HCT116 (cell line): ENCODE results near the gene SPEN. TPM values are rescaled to one million over a fixed set of nuclear protein-coding genes. Genes with fewer than 3 reads are reported as not detected.

ENCODE experiments used
- ATAC-seq: fragments of 200-7000 bp; cut with Tn5 transposase; 2 replicates; pipeline ENCODE4 v1.9.1; 2020; ENCODE audit warnings: mild to moderate bottlenecking, moderate library complexity
- BruUV-seq: library from RNA; stranded (reverse); fragments of 400-500 nt; replicated peaks from 2 replicates; lab custom pipeline; 2021; lab: Mats Ljungman, UMichigan
- CTCF ChIA-PET: fragments of 300-600 bp; sonication (Branson Sonifier 250); formaldehyde crosslinking; loops from one replicate; lab custom pipeline; 2021; ENCODE audit warnings: antibody characterized with exemption; lab: Charles Lee
- POLR2A ChIA-PET: fragments of 300-600, 350-600 bp; sonication (Branson Sonifier 250); formaldehyde crosslinking; loops from one replicate; lab custom pipeline; 2021; ENCODE audit warnings: antibody characterized with exemption; lab: Charles Lee
- RAD21 ChIA-PET, 2 experiments: fragments of 300-600 bp; sonication (Branson Sonifier 250); formaldehyde crosslinking; loops; one replicate each; lab custom pipeline; 2023; ENCODE audit warnings: low total read pairs in 2 of 2; ENCODE audit not compliant: uncharacterized antibody in 2 of 2, unreplicated experiment in 2 of 2, low non-redundant PET in 1 of 2; lab: Charles Lee
- DNase-seq: peaks from one replicate; pipeline ENCODE4 v3.0.0-alpha.2; 2010; ENCODE audit warnings: low read depth, low spot score
- H2AFZ ChIP-seq: fragments of 200-600 bp; shearing (Covaris generic), sonication (generic); 2 replicates; pipeline ENCODE4 v1.6.1; 2017; ENCODE audit warnings: low read depth, mixed run types, mixed read lengths, antibody characterized with exemption, low read length; ENCODE audit not compliant: poor library complexity, severe bottlenecking
- H3K27ac ChIP-seq: 2 replicates; pipeline ENCODE4 v1.5.1; 2012; ENCODE audit warnings: low read depth, low read length
- H3K27me3 ChIP-seq: fragments of 200-600 bp; sonication (generic); 2 replicates; pipeline ENCODE4 v1.6.1; 2016; ENCODE audit warnings: mixed run types, low read length, mixed read lengths; ENCODE audit not compliant: insufficient read depth
- H3K36me3 ChIP-seq, 2 experiments: fragments of 200-500 bp in 1 of 2; fragments of 200-600 bp in 1 of 2; sonication (Bioruptor generic) in 1 of 2; sonication (generic) in 1 of 2; 2 replicates each; pipeline versions ENCODE4 v1.5.1 to v1.6.1; 2014 to 2016; ENCODE audit warnings: low read length in 2 of 2, inconsistent platforms in 1 of 2, mixed read lengths in 1 of 2, mixed run types in 1 of 2; ENCODE audit not compliant: insufficient read depth in 2 of 2, control insufficient read depth in 1 of 2
- H3K4me1 ChIP-seq, 2 experiments: fragments of 200-600 bp in 1 of 2; sonication (generic) in 1 of 2; 2 replicates each; pipeline versions ENCODE4 v1.5.1 to v1.6.1; 2012 to 2017; ENCODE audit warnings: low read length in 2 of 2, inconsistent platforms in 1 of 2, mild to moderate bottlenecking in 1 of 2, mixed read lengths in 1 of 2, mixed run types in 1 of 2, moderate library complexity in 1 of 2; ENCODE audit not compliant: insufficient read depth in 2 of 2, control insufficient read depth in 1 of 2
- H3K4me2 ChIP-seq: fragments of 200-600 bp; sonication (generic); 2 replicates; pipeline ENCODE4 v1.6.1; 2017; ENCODE audit warnings: mixed run types, low read length, mixed read lengths
- H3K4me3 ChIP-seq, 2 experiments: fragments of 200-600 bp in 1 of 2; sonication (generic) in 1 of 2; replicated peaks in 1 of 2; 2 replicates each; pipeline ENCODE4 v1.5.1; 2011 to 2016; ENCODE audit warnings: low read length in 2 of 2, control low read depth in 1 of 2, low read depth in 1 of 2, mild to moderate bottlenecking in 1 of 2, mixed read lengths in 1 of 2, mixed run types in 1 of 2
- H3K79me2 ChIP-seq: fragments of 200-600 bp; sonication (generic); 2 replicates; pipeline ENCODE4 v1.6.1; 2017; ENCODE audit warnings: mild to moderate bottlenecking, mixed run types, low read length, moderate library complexity, mixed read lengths; ENCODE audit not compliant: insufficient read depth
- H3K9ac ChIP-seq: fragments of 200-600 bp; sonication (generic); 2 replicates; pipeline ENCODE4 v1.6.1; 2016; ENCODE audit warnings: low read length, mixed read lengths
- H3K9me2 ChIP-seq: fragments of 200-600 bp; sonication (generic), shearing (Covaris generic); 2 replicates; pipeline ENCODE4 v1.6.1; 2017; ENCODE audit warnings: mixed run types, mild to moderate bottlenecking, moderate library complexity; ENCODE audit not compliant: insufficient read depth
- H3K9me3 ChIP-seq, 2 experiments: fragments of 200-500 bp in 1 of 2; fragments of 200-600 bp in 1 of 2; sonication (Bioruptor generic) in 1 of 2; sonication (generic) in 1 of 2; 2 replicates each; pipeline ENCODE4 v1.6.1; 2014 to 2017; ENCODE audit warnings: low read length in 2 of 2, mixed read lengths in 2 of 2, inconsistent platforms in 1 of 2, low read depth in 1 of 2, mild to moderate bottlenecking in 1 of 2, mixed run types in 1 of 2, moderate library complexity in 1 of 2; ENCODE audit not compliant: control insufficient read depth in 1 of 2, insufficient read depth in 1 of 2
- H4K20me1 ChIP-seq: fragments of 200-600 bp; sonication (generic), shearing (Covaris generic); 2 replicates; pipeline ENCODE4 v1.6.1; 2017; ENCODE audit warnings: mixed run types, mild to moderate bottlenecking, moderate library complexity; ENCODE audit not compliant: insufficient read depth
- CTCF ChIP-seq, 3 experiments: fragments of 200-600 bp in 1 of 3; sonication (generic) in 1 of 3; IDR thresholded peaks in 2 of 3; conservative IDR thresholded peaks in 1 of 3; 2 replicates each; pipeline ENCODE4 v1.5.1; 2012 to 2017; ENCODE audit warnings: low read depth in 2 of 3, low read length in 2 of 3, antibody characterized with exemption in 1 of 3, borderline replicate concordance in 1 of 3, control low read depth in 1 of 3, mild to moderate bottlenecking in 1 of 3, mixed read lengths in 1 of 3, mixed run types in 1 of 3, moderate library complexity in 1 of 3; ENCODE audit not compliant: insufficient read depth in 1 of 3
- EGR1 ChIP-seq: IDR thresholded peaks from 2 replicates; pipeline ENCODE4 v1.6.1; 2012; ENCODE audit warnings: low read depth
- EZH2 ChIP-seq: fragments of 200-600 bp; sonication (generic); IDR thresholded peaks from 2 replicates; pipeline ENCODE4 v1.6.1; 2017; ENCODE audit warnings: antibody characterized with exemption, mixed run types
- EZH2phosphoT487 ChIP-seq: fragments of 200-600 bp; IDR thresholded peaks from 2 replicates; pipeline ENCODE4 v1.6.1; 2018; ENCODE audit warnings: antibody characterized with exemption, borderline replicate concordance
- JUND ChIP-seq: IDR thresholded peaks from 2 replicates; pipeline ENCODE4 v1.6.1; 2012
- POLR2AphosphoS5 ChIP-seq: IDR thresholded peaks from 2 replicates; pipeline ENCODE4 v1.6.1; 2011; ENCODE audit warnings: mild to moderate bottlenecking, low read depth, low read length, moderate library complexity
- RAD21 ChIP-seq: IDR thresholded peaks from 2 replicates; pipeline ENCODE4 v1.6.1; 2012; ENCODE audit warnings: low read depth, mild to moderate bottlenecking
- REST ChIP-seq: IDR thresholded peaks from 2 replicates; pipeline ENCODE4 v1.6.1; 2012; ENCODE audit warnings: low read depth
- SIN3A ChIP-seq: IDR thresholded peaks from 2 replicates; pipeline ENCODE4 v1.6.1; 2012; ENCODE audit warnings: low read depth
- YY1 ChIP-seq: IDR thresholded peaks from 2 replicates; pipeline ENCODE4 v1.6.1; 2011; ENCODE audit warnings: low read length, low read depth, moderate library complexity, mild to moderate bottlenecking; ENCODE audit not compliant: insufficient replicate concordance; ENCODE audit errors: extremely low read depth
- ZBTB33 ChIP-seq: IDR thresholded peaks from 2 replicates; pipeline ENCODE4 v1.6.1; 2011; ENCODE audit warnings: mild to moderate bottlenecking, low read length, moderate library complexity; ENCODE audit not compliant: insufficient replicate concordance; ENCODE audit errors: extremely low read depth
- ZNF274 ChIP-seq: fragments of 200-500 bp; sonication (Bioruptor generic); IDR thresholded peaks from 2 replicates; pipeline ENCODE4 v1.6.1; 2014; ENCODE audit warnings: mild to moderate bottlenecking, low read depth, low read length, inconsistent platforms
- intact Hi-C: fragments of 100-400 bp; cut with micrococcal nuclease; formaldehyde crosslinking; loops from 2 replicates; pipeline ENCODE4 v1.10.0; 2022
- total RNA-seq: library from RNA; stranded (reverse); gene quantifications from one replicate; pipeline ENCODE4 v1.2.1, GENCODE V29; 2021; ENCODE audit not compliant: unreplicated experiment

SPEN gene
- total RNA-seq, 1 experiment from 2014 or later, result 58.6 TPM

GRCh38 chr1:15911141-15911540 lies 63.6 kb downstream of the SPEN start:
- Histone ChIP-seq H3K27me3 (no peaks in the 10 kb centered on the region), H3K27ac (no peak overlapping the region), H3K4me3 (no peak overlapping the region), H3K9me3 (no peaks in the 10 kb centered on the region), H3K4me1 (peaks cover 0 to 7% of the 10 kb centered on the region in 2 experiments; a peak in 2 of 4 replicates), H3K9ac (no peak overlapping the region), H3K36me3 (peaks cover 17 to 28% of the 10 kb centered on the region in 2 experiments), H3K4me2 (no peak overlapping the region), H3K9me2 (no peaks in the 10 kb centered on the region), H2AFZ (no peak overlapping the region), H4K20me1 (peaks cover 9% of the 10 kb centered on the region; the same call in 1 of the 2 replicates), H3K79me2 (peaks cover 98% of the 10 kb centered on the region)
- intact Hi-C loops, result no loop called here
- DNase-seq, result no peak
- TF ChIP-seq POLR2AphosphoS5, result no peak
- no peak for TF ChIP-seq EZH2phosphoT487
- TF ChIP-seq REST, result no peak
- no peak for TF ChIP-seq SIN3A
- TF ChIP-seq EZH2, result no peak
- no peak for TF ChIP-seq ZNF274
- no peak for TF ChIP-seq EGR1
- no peak for TF ChIP-seq JUND
- no peak for TF ChIP-seq YY1
- no peak for TF ChIP-seq ZBTB33
- no peak for TF ChIP-seq CTCF (IDR thresholded peaks at IDR 0.05 in 2 of 3, conservative IDR thresholded peaks at IDR 0.05 in 1 of 3; ENCODE audit: borderline replicate concordance in 1 of 3, insufficient read depth in 1 of 3, low read depth in 2 of 3, low read length in 2 of 3)
- TF ChIP-seq RAD21, result no peak
- ATAC-seq, result no peak
- ChIA-PET CTCF (no interaction called here), POLR2A (no interaction called here), RAD21 (no interaction called here)
- no TSS peak for BruUV-seq
